Measurements from ENCODE around the gene VCAN. TPM values are rescaled to one million over a fixed set of nuclear protein-coding genes. Genes with fewer than 3 reads are reported as not detected.

VCAN gene
- total and polyA plus RNA-seq, 2 of the 8 experiments (the other 6 are each of a cell fraction or from before 2014, with no cell fraction given): 146 to 404 TPM

DNA sequence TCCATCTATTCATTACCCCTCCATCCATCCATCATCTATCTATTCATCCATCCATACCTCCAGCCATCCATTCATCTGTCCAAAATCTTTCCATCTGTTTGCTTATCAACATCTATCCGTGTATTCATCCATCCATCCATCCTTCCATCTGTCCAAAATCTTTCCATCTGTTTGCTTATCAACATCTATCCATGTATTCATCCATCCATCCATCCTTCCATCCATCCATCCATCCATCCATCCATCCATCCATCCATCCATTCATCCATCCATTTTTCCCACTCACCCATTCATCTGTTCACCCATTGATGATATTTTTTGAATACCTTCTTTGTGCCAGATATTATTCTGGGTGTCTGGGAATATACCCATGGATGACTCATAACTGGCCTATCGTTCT, 12.8 kb downstream of the VCAN start:
- Histone ChIP-seq H2BK5ac (ENCODE audit: low read depth, low read length) (no peak overlapping the region), H3K4me3 (ENCODE audit: extremely low read depth in 1 of 4, insufficient read depth in 2 of 4, low read depth in 3 of 4, low read length in 4 of 4) (no peak overlapping the region), H3K79me1 (ENCODE audit: low read depth, low read length) (no peaks in the 10 kb centered on the region), H3K79me2 (ENCODE audit: control insufficient read depth in 1 of 2, insufficient read depth in 2 of 2, low read length in 2 of 2) (peaks cover under 1 to 97% of the 10 kb centered on the region in 2 experiments; a peak in 3 of 4 replicates), H3K9me3 (ENCODE audit: insufficient read depth in 2 of 2, low read depth in 1 of 2, low read length in 1 of 2) (no peaks in the 10 kb centered on the region), H3K4me1 (replicated peaks in 1 of 4; ENCODE audit: control insufficient read depth in 3 of 4, insufficient read depth in 4 of 4, low read length in 3 of 4) (peaks cover 0 to 7% (median 0%) of the 10 kb centered on the region in 4 experiments; a peak in 1 of 7 replicates), H3K27ac (ENCODE audit: low read depth, low read length) (no peak overlapping the region), H2BK120ac (replicated peaks; ENCODE audit: low read depth, low read length) (no peak overlapping the region), H2BK12ac (ENCODE audit: low read depth, low read length) (no peak overlapping the region), H4K8ac (ENCODE audit: extremely low read depth, insufficient read depth, low read length) (no peak overlapping the region), H3K23ac (ENCODE audit: insufficient read length) (no peak overlapping the region), H3K4me2 (ENCODE audit: insufficient read depth in 1 of 2, low read depth in 2 of 2, low read length in 2 of 2) (no peak overlapping the region), H2BK15ac (ENCODE audit: low read length) (no peak overlapping the region), H3K56ac (replicated peaks; ENCODE audit: insufficient read length, low read depth, low read length) (peak overlapping the region; percentile 96), H3K18ac (ENCODE audit: extremely low read depth, low read length) (no peak overlapping the region), H2BK20ac (ENCODE audit: low read length) (no peak overlapping the region), H3K36me3 (ENCODE audit: control insufficient read depth in 2 of 4, insufficient read depth in 4 of 4, low read length in 3 of 4) (peaks cover 0 to 49% (median 35%) of the 10 kb centered on the region in 4 experiments; a peak in 6 of 8 replicates), H3K4ac (replicated peaks; ENCODE audit: insufficient read length, low read depth, low read length) (no peak overlapping the region), H2AK5ac (ENCODE audit: low read depth, low read length) (no peak overlapping the region), H3K9ac (replicated peaks in 1 of 4; ENCODE audit: extremely low read depth in 1 of 4, low read depth in 3 of 4, low read length in 3 of 4) (no peak overlapping the region), H4K20me1 (replicated peaks in 1 of 2; ENCODE audit: control insufficient read depth in 1 of 2, insufficient read depth in 2 of 2, low read length in 2 of 2) (peaks cover 0 to 1% of the 10 kb centered on the region in 2 experiments), H2AFZ (ENCODE audit: low read length) (no peak overlapping the region), H3K27me3 (replicated peaks in 1 of 4; ENCODE audit: control insufficient read depth in 3 of 4, extremely low read depth in 1 of 4, insufficient read depth in 3 of 4, low read length in 3 of 4) (no peaks in the 10 kb centered on the region), H3K23me2 (ENCODE audit: low read depth, low read length) (peaks cover 4% of the 10 kb centered on the region; the same call in 1 of the 2 replicates), H4K5ac (ENCODE audit: insufficient read length, low read depth, low read length) (no peak overlapping the region), H4K91ac (replicated peaks; ENCODE audit: insufficient read length, low read length) (no peak overlapping the region), H3K14ac (ENCODE audit: insufficient read length) (no peak overlapping the region)
- TF ChIP-seq EP300 (IDR thresholded peaks at IDR 0.05; ENCODE audit: borderline replicate concordance in 1 of 2, low read depth in 2 of 2, low read length in 2 of 2): no peak
- no peak for TF ChIP-seq JUND (IDR thresholded peaks at IDR 0.05; ENCODE audit: low read length)
- TF ChIP-seq EZH2 (IDR thresholded peaks at IDR 0.05; ENCODE audit: low read depth, low read length, severe bottlenecking): no peak
- no peak for TF ChIP-seq TBP (IDR thresholded peaks at IDR 0.05; ENCODE audit: low read depth, low read length)
- TF ChIP-seq CBX8 (IDR thresholded peaks at IDR 0.05; ENCODE audit: borderline replicate concordance, low read depth, low read length): no peak
- CTCF ChIA-PET (ENCODE audit: partially characterized antibody): no interaction called here
- DNase-seq (ENCODE audit: low read depth in 1 of 2, low spot score in 2 of 2) (no peak), FAIRE-seq (no peak)
- POLR2A ChIA-PET (ENCODE audit: partially characterized antibody): interaction anchor here (0.6 kb wide), 1 partner anchor 19 kb away, joined by 3 read pairs; no protein-coding TSS in a partner anchor
- WGBS, 2 experiments (ENCODE audit: extremely low coverage in 1 of 2, insufficient coverage in 1 of 2, insufficient read length in 1 of 2, insufficient replicate concordance in 2 of 2, low coverage in 1 of 2, low lambda C conversion rate in 2 of 2, missing lambda C conversion rate in 1 of 2): 93% methylated on average over 2 of the region's 2 CpGs; no CpG with 5 or more reads in 1 of the 2 experiments

Data from H1 (cell line).